Measurements from ENCODE around the gene PDIK1L. TPM values are rescaled to one million over a fixed set of nuclear protein-coding genes. Genes with fewer than 3 reads are reported as not detected.
A peak's percentile ranks its signal among the peaks of the same experiment; 100 is the strongest.

Gene PDIK1L
- 10 to 100 TPM in 5 of 7 donors, 1 to 10 TPM in 2; 5.7 to 16.5 (median 12.3) TPM for total RNA-seq
- polyA plus RNA-seq: 1 to 10 TPM; 4.5 to 4.6 TPM
- long read RNA-seq, donor 1, transcript PDIK1L-201 (3 exons, 2,566 nt): major isoform, 6 of 6 reads
- long read RNA-seq, donor 1, partial matches to known transcripts: 0 of 6 reads
- long read RNA-seq, donor 1, other reads (novel, unspliced or antisense): 0 of 6 reads
- long read RNA-seq, donor 2, full-length matches to known transcripts: 13 of 13 reads
- long read RNA-seq, donor 2, partial matches to known transcripts: 0 of 13 reads
- long read RNA-seq, donor 2, other reads (novel, unspliced or antisense): 0 of 13 reads
- long read RNA-seq, donor 3, full-length matches to known transcripts: 21 of 24 reads
- long read RNA-seq, donor 3, partial matches to known transcripts: 0 of 24 reads
- long read RNA-seq, donor 3, other reads (novel, unspliced or antisense): 3 of 24 reads

DNA sequence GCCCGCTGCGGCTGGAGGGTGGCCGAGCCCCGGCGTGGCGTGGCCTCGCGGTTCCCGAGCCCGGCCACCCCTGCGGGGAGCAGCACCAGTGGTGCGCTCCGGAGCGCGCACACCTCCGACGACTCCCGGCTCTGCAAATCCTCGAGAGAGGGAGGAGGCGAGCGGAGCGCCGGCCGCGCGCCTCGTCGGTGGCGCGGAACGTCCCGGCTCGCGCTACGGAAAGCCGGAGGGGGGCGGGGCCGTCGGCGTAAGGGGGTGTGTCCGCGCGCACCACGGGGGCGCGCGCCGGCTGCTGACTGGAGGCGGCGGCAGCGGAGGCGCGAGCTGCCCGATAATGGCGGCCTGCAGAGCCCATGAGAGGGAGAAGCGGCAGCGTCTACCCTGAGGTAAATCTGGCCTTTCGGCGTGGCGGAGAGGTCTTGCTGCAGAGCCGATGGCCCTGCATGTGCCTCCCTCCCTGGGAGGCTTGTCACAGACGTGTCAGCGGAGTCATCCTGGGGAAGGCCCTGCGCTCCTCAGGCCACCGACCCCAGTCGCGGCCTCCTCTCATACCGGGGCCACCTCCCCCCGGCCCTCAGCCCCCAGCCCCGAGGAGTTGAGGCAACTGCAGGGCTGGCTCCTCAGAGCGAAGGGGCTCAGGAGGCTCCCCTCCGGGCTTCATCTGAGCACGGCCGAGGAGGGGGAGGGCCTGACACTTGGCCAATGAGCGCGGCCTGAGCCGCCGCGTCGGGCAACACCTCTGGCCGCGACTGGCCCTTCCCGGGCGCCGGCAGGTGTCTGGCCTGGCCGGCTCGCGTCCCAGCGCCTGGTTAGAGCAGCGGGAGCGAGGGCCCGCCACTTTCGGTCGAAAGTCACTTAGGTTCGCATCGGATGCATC, at the start of gene PDIK1L:
PDIK1L (plus strand) TSS at position 295 of the 877 bp plus-strand sequence. CDS start 2,485 bp downstream, outside the sequence.
- peaks cover 2% of the 10 kb centered on the region for H3K4me1 ChIP-seq (ENCODE audit: insufficient read depth)
- no peaks in the 10 kb centered on the region for H3K27me3 ChIP-seq
- 0 to 1% (median 1%) methylated on average over 83 to 96 of the region's 96 CpGs for WGBS, 3 donors
- no peak for TF ChIP-seq CTCF (IDR thresholded peaks at IDR 0.05)
- no peak for TF ChIP-seq EP300 (IDR thresholded peaks at IDR 0.05)
- no peak for TF ChIP-seq POLR2A (IDR thresholded peaks at IDR 0.05)
- peak; percentile 92 to 97 (median 95) for DNase-seq
- peak within 1 kb of the TSS; percentile 50 to 95 for H3K27ac ChIP-seq
- no peaks in the 10 kb centered on the region for H3K9me3 ChIP-seq
- H3K36me3 ChIP-seq: no peaks in the 10 kb centered on the region
- peak within 1 kb of the TSS; percentile 91 for H3K4me3 ChIP-seq
- intact Hi-C loops (cut with DNase I): loop anchor here in 2 of 4 donors (5.0 kb wide), 2 partner anchors 51 to 121 kb away; partner anchors contain the start of gene CEP85 (in 1 of the 2)

DNA sequence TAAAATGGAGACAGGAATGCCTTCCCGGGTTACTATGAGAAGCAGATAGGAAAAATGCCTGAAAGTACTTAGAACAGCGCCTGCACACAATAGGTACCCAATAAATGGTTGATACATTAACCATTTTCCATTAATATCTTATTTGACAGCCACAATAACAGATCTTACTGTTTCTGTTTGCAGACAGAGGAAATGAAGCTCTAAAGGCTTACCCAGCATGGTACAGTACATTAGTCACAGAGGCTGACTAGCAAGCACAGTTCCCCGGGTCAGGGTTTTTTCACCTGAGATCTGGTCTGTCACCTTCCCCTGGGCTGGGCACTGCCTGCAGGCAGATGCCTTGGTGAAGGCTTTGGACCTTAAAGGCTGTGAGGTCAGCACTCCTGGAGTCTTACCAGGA, 47.1 kb upstream of the PDIK1L start:
- TF ChIP-seq POLR2A (IDR thresholded peaks at IDR 0.05): no peak
- no peak for TF ChIP-seq CTCF (IDR thresholded peaks at IDR 0.05)
- no peak for TF ChIP-seq EP300 (IDR thresholded peaks at IDR 0.05)
- intact Hi-C loops (cut with DNase I): no loop called here
- no peaks in the 10 kb centered on the region for H3K9me3 ChIP-seq
- no peaks in the 10 kb centered on the region for H3K27me3 ChIP-seq
- H3K27ac ChIP-seq: no peak overlapping the region
- no peak overlapping the region for H3K4me3 ChIP-seq
- no peak for DNase-seq
- no peaks in the 10 kb centered on the region for H3K4me1 ChIP-seq (ENCODE audit: insufficient read depth)
- WGBS, 3 donors: 78 to 85% (median 82%) methylated on average over 3 of the region's 3 CpGs
- H3K36me3 ChIP-seq: no peaks in the 10 kb centered on the region

- no peaks in the 10 kb centered on the region for H3K27me3 ChIP-seq
- TF ChIP-seq EP300 (IDR thresholded peaks at IDR 0.05) (no peak), CTCF (IDR thresholded peaks at IDR 0.05) (no peak), POLR2A (IDR thresholded peaks at IDR 0.05) (no peak)
- no peak overlapping the region for H3K27ac ChIP-seq
- H3K36me3 ChIP-seq: no peaks in the 10 kb centered on the region
- H3K9me3 ChIP-seq: no peaks in the 10 kb centered on the region
- 62 to 68% (median 63%) methylated on average over 15 of the region's 15 CpGs for WGBS, 3 donors
- H3K4me1 ChIP-seq (ENCODE audit: insufficient read depth): no peaks in the 10 kb centered on the region
- H3K4me3 ChIP-seq: no peak overlapping the region
- intact Hi-C loops (cut with DNase I): no loop called here
- no peak for DNase-seq
Observed at GRCh38 chr1:26066160-26066559, 45.5 kb upstream of the PDIK1L start.

DNA sequence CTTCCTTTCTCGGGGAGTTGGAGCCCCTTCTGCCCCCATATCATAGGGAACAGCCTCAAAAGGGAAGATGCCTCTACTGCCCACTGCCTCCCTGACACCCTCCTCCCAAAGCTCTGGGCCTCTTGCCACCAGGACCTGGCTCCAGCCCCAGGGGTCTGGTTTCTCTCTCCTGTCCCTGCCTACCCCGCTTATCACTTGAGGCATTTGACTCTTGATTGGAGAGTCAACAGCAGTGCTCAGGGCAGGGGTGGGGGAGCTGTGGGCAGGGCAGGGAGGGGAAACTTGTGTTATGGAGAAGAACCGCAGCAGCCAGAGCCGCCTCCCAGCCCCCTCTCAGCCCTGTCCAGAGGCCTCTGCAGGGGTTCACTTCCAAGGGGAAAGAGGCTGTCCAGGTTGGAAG, 44.8 kb upstream of the PDIK1L start:
- Histone ChIP-seq H3K36me3 (no peaks in the 10 kb centered on the region), H3K27ac (no peak overlapping the region), H3K27me3 (no peaks in the 10 kb centered on the region), H3K4me3 (no peak overlapping the region), H3K9me3 (no peaks in the 10 kb centered on the region), H3K4me1 (ENCODE audit: insufficient read depth) (no peaks in the 10 kb centered on the region)
- TF ChIP-seq CTCF (IDR thresholded peaks at IDR 0.05) (no peak), EP300 (IDR thresholded peaks at IDR 0.05) (no peak), POLR2A (IDR thresholded peaks at IDR 0.05) (no peak)
- intact Hi-C loops (cut with DNase I): no loop called here
- no peak for DNase-seq
- 24 to 31% (median 29%) methylated on average over 4 of the region's 4 CpGs for WGBS, 3 donors
